Astrocyte (in vitro differentiated cells and primary cell): ENCODE measurements around the gene TAOK2. TPM values are rescaled to one million over a fixed set of nuclear protein-coding genes. Genes with fewer than 3 reads are reported as not detected.
A peak's percentile ranks its signal among the peaks of the same experiment; 100 is the strongest.
"Not testable (repeated sequence)": the region's sequence is repeated elsewhere in the genome, so short reads cannot be mapped to it uniquely, and the experiment has no call there.

Experiments used
- DNase-seq: peaks from one replicate; pipeline ENCODE4 v3.0.0-alpha.2; 2010; ENCODE audit warnings: low read depth
- FAIRE-seq: peaks from 2 replicates; lab custom pipeline; 2011; peaks lifted over from hg19 to GRCh38; lab: Jason Lieb, UNC
- H2AFZ ChIP-seq: 2 replicates; pipeline ENCODE4 v1.6.0; 2012; ENCODE audit warnings: low read depth, low read length, inconsistent platforms
- H3K27ac ChIP-seq: 2 replicates; pipeline ENCODE4 v1.5.1; 2011; ENCODE audit warnings: low read depth, low read length, inconsistent platforms
- H3K27me3 ChIP-seq: 2 replicates; pipeline ENCODE4 v1.6.0; 2011; ENCODE audit warnings: low read length, inconsistent platforms; ENCODE audit not compliant: insufficient read depth
- H3K36me3 ChIP-seq: 2 replicates; pipeline ENCODE4 v1.5.1; 2011; ENCODE audit warnings: low read length, inconsistent platforms; ENCODE audit not compliant: insufficient read depth
- H3K4me1 ChIP-seq: 2 replicates; pipeline ENCODE4 v1.5.1; 2011; ENCODE audit warnings: low read length, inconsistent platforms; ENCODE audit not compliant: insufficient read depth
- H3K4me2 ChIP-seq: 2 replicates; pipeline ENCODE4 v1.6.0; 2012; ENCODE audit warnings: low read length, inconsistent platforms
- H3K4me3 ChIP-seq: 2 replicates; pipeline ENCODE4 v1.5.1; 2011; ENCODE audit warnings: low read depth, mild to moderate bottlenecking, low read length, inconsistent platforms; ENCODE audit not compliant: insufficient read depth
- H3K79me2 ChIP-seq: 2 replicates; pipeline ENCODE4 v1.6.0; 2012; ENCODE audit warnings: mild to moderate bottlenecking, low read length, inconsistent platforms; ENCODE audit not compliant: insufficient read depth
- H3K9ac ChIP-seq: 2 replicates; pipeline ENCODE4 v1.6.0; 2012; ENCODE audit warnings: mild to moderate bottlenecking, low read length, inconsistent platforms
- H3K9me3 ChIP-seq: 2 replicates; pipeline ENCODE4 v1.5.1; 2012; ENCODE audit warnings: low read depth, mild to moderate bottlenecking, low read length, inconsistent platforms; ENCODE audit not compliant: insufficient read depth
- H4K20me1 ChIP-seq: 2 replicates; pipeline ENCODE4 v1.6.0; 2012; ENCODE audit warnings: low read length, inconsistent platforms; ENCODE audit not compliant: insufficient read depth
- H3K27ac Mint-ChIP-seq: one replicate; pipeline ENCODE4 v1.8.0; 2021; ENCODE audit warnings: mild to moderate bottlenecking, mixed read lengths; ENCODE audit not compliant: unreplicated experiment
- H3K27me3 Mint-ChIP-seq: one replicate; pipeline ENCODE4 v1.8.0; 2021; ENCODE audit warnings: low read depth, mixed read lengths; ENCODE audit not compliant: unreplicated experiment
- H3K36me3 Mint-ChIP-seq: one replicate; pipeline ENCODE4 v1.8.0; 2021; ENCODE audit warnings: low read depth, mixed read lengths; ENCODE audit not compliant: unreplicated experiment
- H3K4me1 Mint-ChIP-seq: one replicate; pipeline ENCODE4 v1.8.0; 2021; ENCODE audit warnings: low read depth, mixed read lengths; ENCODE audit not compliant: unreplicated experiment
- H3K4me3 Mint-ChIP-seq: one replicate; pipeline ENCODE4 v1.8.0; 2021; ENCODE audit warnings: mild to moderate bottlenecking, moderate library complexity, mixed read lengths; ENCODE audit not compliant: unreplicated experiment
- H3K9me3 Mint-ChIP-seq: one replicate; pipeline ENCODE4 v1.8.0; 2021; ENCODE audit warnings: mild to moderate bottlenecking, mixed read lengths; ENCODE audit not compliant: unreplicated experiment
- CTCF ChIP-seq: IDR thresholded peaks from 2 replicates; pipeline ENCODE4 v1.5.1; 2011; ENCODE audit warnings: low read depth, mild to moderate bottlenecking, inconsistent platforms, low read length, moderate library complexity; ENCODE audit not compliant: insufficient read depth
- EZH2 ChIP-seq: IDR thresholded peaks from 2 replicates; pipeline ENCODE4 v1.6.1; 2012; ENCODE audit warnings: mild to moderate bottlenecking, low read length, inconsistent platforms; ENCODE audit not compliant: insufficient read depth
- total RNA-seq: library from RNA; stranded (reverse); gene quantifications from 2 replicates; pipeline ENCODE4 v1.2.1, GENCODE V29; 2021

The TAOK2 gene
- total RNA-seq, 1 donor from 2014 or later: 55.9 TPM

GRCh38 chr16:30040221-30040620 lies 66.6 kb downstream of the TAOK2 start:
- no peak overlapping the region for H3K4me3 Mint-ChIP-seq
- H3K36me3 Mint-ChIP-seq: peaks cover 3% of the 10 kb centered on the region
- H3K27me3 ChIP-seq: peaks cover 2% of the 10 kb centered on the region
- H3K36me3 ChIP-seq: no peaks in the 10 kb centered on the region
- H3K27ac Mint-ChIP-seq: no peak overlapping the region
- H3K9me3 Mint-ChIP-seq: no peaks in the 10 kb centered on the region
- TF ChIP-seq CTCF (no peak), EZH2 (no peak)
- DNase-seq (no peak), FAIRE-seq (no peak)
- no peaks in the 10 kb centered on the region for H3K4me1 Mint-ChIP-seq
- H3K4me2 ChIP-seq: no peak overlapping the region
- H2AFZ ChIP-seq: no peak overlapping the region
- peaks cover 21% of the 10 kb centered on the region for H3K27me3 Mint-ChIP-seq
- no peak overlapping the region for H3K4me3 ChIP-seq
- H3K79me2 ChIP-seq: no peaks in the 10 kb centered on the region
- no peaks in the 10 kb centered on the region for H3K4me1 ChIP-seq
- no peak overlapping the region for H3K9ac ChIP-seq
- H3K9me3 ChIP-seq: no peaks in the 10 kb centered on the region
- no peak overlapping the region for H3K27ac ChIP-seq
- H4K20me1 ChIP-seq: no peaks in the 10 kb centered on the region

GRCh38 chr16:30040690-30041089 lies 67.0 kb downstream of the TAOK2 start:
- FAIRE-seq, H4K20me1 ChIP-seq, H3K4me3 ChIP-seq, H3K4me1 Mint-ChIP-seq, DNase-seq, H3K4me1 ChIP-seq, H3K27ac ChIP-seq, H3K9me3 Mint-ChIP-seq, H2AFZ ChIP-seq, H3K36me3 ChIP-seq, H3K79me2 ChIP-seq, H3K36me3 Mint-ChIP-seq, H3K27me3 ChIP-seq, H3K9me3 ChIP-seq, H3K27ac Mint-ChIP-seq, H3K9ac ChIP-seq, H3K4me2 ChIP-seq, H3K4me3 Mint-ChIP-seq: not testable (repeated sequence)
- H3K27me3 Mint-ChIP-seq: peaks cover 18% of the 10 kb centered on the region

- no peak for FAIRE-seq
- no peak overlapping the region for H3K27ac Mint-ChIP-seq
- H3K4me3 Mint-ChIP-seq: no peak overlapping the region
- Histone ChIP-seq H3K9me3 (no peaks in the 10 kb centered on the region), H3K27me3 (peaks cover 2% of the 10 kb centered on the region), H3K4me2 (no peak overlapping the region), H3K4me1 (no peaks in the 10 kb centered on the region), H4K20me1 (no peaks in the 10 kb centered on the region), H3K9ac (no peak overlapping the region), H3K4me3 (no peak overlapping the region), H3K27ac (no peak overlapping the region), H2AFZ (no peak overlapping the region), H3K36me3 (no peaks in the 10 kb centered on the region), H3K79me2 (no peaks in the 10 kb centered on the region)
- peaks cover 14% of the 10 kb centered on the region for H3K27me3 Mint-ChIP-seq
- H3K9me3 Mint-ChIP-seq: peaks cover 1% of the 10 kb centered on the region
- TF ChIP-seq CTCF (peak; percentile 43), EZH2 (no peak)
- H3K4me1 Mint-ChIP-seq: no peaks in the 10 kb centered on the region
- no peak for DNase-seq
- H3K36me3 Mint-ChIP-seq: no peaks in the 10 kb centered on the region
Observed at GRCh38 chr16:30041841-30042240, 68.2 kb downstream of the TAOK2 start.

Other genes starting within 250 kb of the TAOK2 start
- gene C16orf54, start 227.9 kb upstream of the TAOK2 start, total RNA-seq: not detected in 2 replicates
- gene ZG16, start 195.6 kb upstream of the TAOK2 start, total RNA-seq: not detected in 2 replicates
- gene KIF22, start 183.1 kb upstream of the TAOK2 start, total RNA-seq: 12.5 and 14.3 TPM in 2 replicates
- 216 and 247 TPM in 2 replicates for gene MAZ, start 167.3 kb upstream of the TAOK2 start, total RNA-seq
- gene PRRT2, start 161.7 kb upstream of the TAOK2 start, total RNA-seq: 6.2 and 6.7 TPM in 2 replicates
- 20.1 and 20.8 TPM in 2 replicates for gene PAGR1, start 157.7 kb upstream of the TAOK2 start, total RNA-seq
- 38.7 and 40.1 TPM in 2 replicates for gene MVP, start 153.4 kb upstream of the TAOK2 start, total RNA-seq
- 88.1 and 92.0 TPM in 2 replicates for gene CDIPT, start 110.6 kb upstream of the TAOK2 start, total RNA-seq
- 69.6 and 90.6 TPM in 2 replicates for gene SEZ6L2, start 74.3 kb upstream of the TAOK2 start, total RNA-seq
- 43.3 and 44.8 TPM in 2 replicates for gene ASPHD1, start 73.4 kb upstream of the TAOK2 start, total RNA-seq
- 25.1 and 27.1 TPM in 2 replicates for gene KCTD13, start 47.6 kb upstream of the TAOK2 start, total RNA-seq
- gene TMEM219, start 11.8 kb upstream of the TAOK2 start, total RNA-seq: 96.6 and 104 TPM in 2 replicates
- 4.3 and 5.0 TPM in 2 replicates for gene HIRIP3, start 21.7 kb downstream of the TAOK2 start, total RNA-seq
- 58.5 and 64.8 TPM in 2 replicates for gene INO80E, start 22.4 kb downstream of the TAOK2 start, total RNA-seq
- 0.50 and 0.89 TPM in 2 replicates for gene DOC2A, start 37.2 kb downstream of the TAOK2 start, total RNA-seq
- not detected in 2 replicates for gene C16orf92, start 49.3 kb downstream of the TAOK2 start, total RNA-seq
- 1.4 and 1.9 TPM in 2 replicates for gene TLCD3B, start 57.4 kb downstream of the TAOK2 start, total RNA-seq
- gene ALDOA, start 91.9 kb downstream of the TAOK2 start, total RNA-seq: 1,795 and 1,830 TPM in 2 replicates
- gene PPP4C, start 102.1 kb downstream of the TAOK2 start, total RNA-seq: 140 TPM in 2 replicates
- 0.22 and 0.27 TPM in 2 replicates for gene TBX6, start 118.1 kb downstream of the TAOK2 start, total RNA-seq
- 20.5 and 25.2 TPM in 2 replicates for gene YPEL3, start 122.3 kb downstream of the TAOK2 start, total RNA-seq
- 1.8 and 3.6 TPM in 2 replicates for gene GDPD3, start 139.7 kb downstream of the TAOK2 start, total RNA-seq
- gene MAPK3, start 149.4 kb downstream of the TAOK2 start, total RNA-seq: 28.7 and 35.1 TPM in 2 replicates
- 3.1 and 4.0 TPM in 2 replicates for gene CORO1A, start 209.7 kb downstream of the TAOK2 start, total RNA-seq
- gene BOLA2B, start 219.8 kb downstream of the TAOK2 start, total RNA-seq: 125 and 149 TPM in 2 replicates
- 10.9 and 14.5 TPM in 2 replicates for gene SLX1A, start 220.0 kb downstream of the TAOK2 start, total RNA-seq
- gene SULT1A3, start 225.4 kb downstream of the TAOK2 start, total RNA-seq: 8.6 and 11.9 TPM in 2 replicates